Measurements from ENCODE around the gene CITED2.

The CITED2 gene

GRCh38 chr6:139378882-139379341, 4.5 kb upstream of the CITED2 start:
- H3K4me3 ChIP-seq (ENCODE audit: low read depth, low read length) = no peak overlapping the region
- no peaks in the 10 kb centered on the region for H3K27me3 ChIP-seq
- no peak for TF ChIP-seq CTCF (IDR thresholded peaks at IDR 0.05; ENCODE audit: low read depth, low read length)
- no peak for DNase-seq
- no peaks in the 10 kb centered on the region for H3K9me3 ChIP-seq
- no peaks in the 10 kb centered on the region for H3K36me3 ChIP-seq
- H3K4me1 ChIP-seq = no peaks in the 10 kb centered on the region

DNA sequence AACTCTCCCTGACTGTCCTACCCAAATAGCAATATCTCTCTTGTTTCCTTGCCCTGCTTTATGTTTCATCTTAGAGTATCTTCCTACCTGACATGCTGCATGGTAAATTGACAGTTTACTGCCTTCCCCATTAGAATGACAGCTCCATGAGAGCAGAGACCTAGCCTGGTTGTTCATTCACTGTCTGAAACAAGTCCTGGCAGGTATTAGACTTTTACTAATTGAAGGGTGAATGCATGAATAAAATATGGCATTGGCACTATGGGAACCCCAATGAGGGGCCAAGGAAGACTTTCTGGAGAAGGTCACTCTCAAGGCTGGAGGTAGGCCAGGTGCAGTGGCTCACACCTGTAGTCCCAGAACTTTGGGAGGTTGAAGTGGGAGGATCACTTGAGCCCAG, 3.8 kb upstream of the CITED2 start:
- Histone ChIP-seq H3K27me3 (no peaks in the 10 kb centered on the region), H3K4me1 (no peaks in the 10 kb centered on the region), H3K36me3 (no peaks in the 10 kb centered on the region), H3K9me3 (no peaks in the 10 kb centered on the region), H3K4me3 (ENCODE audit: low read depth, low read length) (no peak overlapping the region)
- no peak for DNase-seq
- TF ChIP-seq CTCF (IDR thresholded peaks at IDR 0.05; ENCODE audit: low read depth, low read length) = no peak

GRCh38 chr6:139376604-139377218, 2.3 kb upstream of the CITED2 start:
- Histone ChIP-seq H3K27me3 (no peaks in the 10 kb centered on the region), H3K36me3 (no peaks in the 10 kb centered on the region), H3K9me3 (no peaks in the 10 kb centered on the region), H3K4me3 (ENCODE audit: low read depth, low read length) (no peak overlapping the region), H3K4me1 (no peaks in the 10 kb centered on the region)
- no peak for TF ChIP-seq CTCF (IDR thresholded peaks at IDR 0.05; ENCODE audit: low read depth, low read length)
- DNase-seq = no peak

DNA sequence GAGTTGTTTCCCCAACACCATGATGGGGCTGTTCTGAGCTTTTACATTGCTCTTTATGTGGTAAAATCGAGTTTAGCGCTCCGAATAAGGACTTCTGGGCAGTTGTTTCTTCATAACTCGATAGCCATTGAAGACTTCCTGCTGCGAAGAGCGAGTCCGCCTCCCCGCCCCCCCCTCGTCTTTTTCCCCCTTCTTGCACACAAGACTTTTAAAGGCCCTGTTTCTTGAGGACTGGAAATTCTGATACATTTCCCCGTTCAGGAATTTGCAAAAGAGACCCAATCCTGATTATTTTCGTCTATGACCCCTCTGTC, 1.5 kb upstream of the CITED2 start:
- Histone ChIP-seq H3K9me3 (no peaks in the 10 kb centered on the region), H3K4me1 (no peaks in the 10 kb centered on the region), H3K36me3 (no peaks in the 10 kb centered on the region), H3K4me3 (ENCODE audit: low read depth, low read length) (peak overlapping the region; percentile 87), H3K27me3 (no peaks in the 10 kb centered on the region)
- DNase-seq = no peak
- no peak for TF ChIP-seq CTCF (IDR thresholded peaks at IDR 0.05; ENCODE audit: low read depth, low read length)

DNA sequence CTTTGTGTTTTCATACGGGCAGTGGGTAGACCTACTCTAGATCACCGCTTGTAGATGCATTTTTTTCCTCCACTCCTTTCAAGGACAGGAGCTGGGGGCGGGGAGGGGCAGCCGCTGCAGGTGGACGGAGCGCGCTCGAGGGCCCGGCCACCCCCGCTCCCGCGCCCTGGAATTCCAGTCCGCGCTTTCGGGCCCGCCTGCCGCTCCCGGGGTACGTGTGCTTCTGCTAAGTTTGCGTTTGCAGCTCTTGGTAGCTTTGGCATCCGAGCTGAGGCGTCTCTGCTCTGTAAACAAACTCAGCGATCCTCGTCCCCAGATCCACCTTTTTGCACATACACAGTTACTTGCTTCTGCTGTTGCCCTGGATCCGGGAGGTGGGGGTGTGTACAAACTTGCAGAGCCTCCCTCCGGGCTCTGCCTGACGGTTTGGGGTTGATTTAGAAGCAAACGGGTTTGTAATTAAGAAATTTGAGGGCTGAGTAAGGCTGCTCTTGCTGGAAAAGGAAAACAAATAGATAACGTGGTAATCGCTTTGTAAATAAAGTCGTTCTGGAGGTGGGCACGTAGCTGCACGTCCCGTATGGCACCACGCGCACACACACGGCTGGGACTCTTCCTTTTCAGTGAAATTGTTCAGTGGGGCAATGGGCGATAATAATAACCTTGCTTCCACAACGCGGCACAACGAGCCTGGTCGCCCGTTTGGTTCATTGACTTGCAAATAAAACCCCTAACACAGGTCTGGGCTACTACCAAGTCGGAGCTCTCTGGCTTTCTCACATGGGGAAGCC, 973 bp upstream of the CITED2 start:
- H3K27me3 ChIP-seq = no peaks in the 10 kb centered on the region
- peak; percentile 87 for DNase-seq
- no peaks in the 10 kb centered on the region for H3K36me3 ChIP-seq
- H3K9me3 ChIP-seq = no peaks in the 10 kb centered on the region
- no peak; the same call in 1 of the 2 replicates for TF ChIP-seq CTCF (IDR thresholded peaks at IDR 0.05; ENCODE audit: low read depth, low read length)
- H3K4me3 ChIP-seq (ENCODE audit: low read depth, low read length) = peak overlapping the region; percentile 87
- no peaks in the 10 kb centered on the region for H3K4me1 ChIP-seq

DNA sequence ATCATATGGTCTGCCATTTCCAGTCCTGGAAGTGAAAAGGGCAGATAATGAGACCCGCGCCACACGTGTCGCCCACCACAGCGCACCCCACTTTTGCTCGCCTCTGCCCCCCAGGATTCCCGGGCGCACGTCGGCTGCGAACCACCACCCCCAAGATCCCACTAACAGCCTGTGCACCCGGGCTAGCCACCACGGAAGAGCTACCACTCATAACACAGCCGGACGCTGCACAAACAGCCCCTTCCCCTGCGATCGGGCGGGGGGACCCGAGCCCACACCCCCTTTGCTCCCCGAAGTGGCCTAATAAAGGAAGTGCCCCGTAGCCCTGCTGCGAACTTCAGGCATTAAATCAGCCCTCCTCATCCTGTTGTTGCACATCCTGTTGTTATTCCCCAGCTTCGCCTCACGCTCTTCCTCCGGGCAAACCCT, 506 bp downstream of the CITED2 start:
- DNase-seq = no peak
- Histone ChIP-seq H3K4me3 (ENCODE audit: low read depth, low read length) (peak overlapping the region; percentile 87), H3K36me3 (no peaks in the 10 kb centered on the region), H3K4me1 (peaks cover 4% of the 10 kb centered on the region; the same call in 1 of the 2 replicates), H3K9me3 (no peaks in the 10 kb centered on the region), H3K27me3 (no peaks in the 10 kb centered on the region)
- TF ChIP-seq CTCF (IDR thresholded peaks at IDR 0.05; ENCODE audit: low read depth, low read length) = no peak

Measured in BE2C (cell line).